ENCODE results near the gene VPS8. TPM values are rescaled to one million over a fixed set of nuclear protein-coding genes. Genes with fewer than 3 reads are reported as not detected.

The VPS8 gene
- total and polyA plus RNA-seq, 2 of the 8 experiments (the other 6 are each of a cell fraction or from before 2014, with no cell fraction given), result 13.0 to 41.0 TPM

DNA sequence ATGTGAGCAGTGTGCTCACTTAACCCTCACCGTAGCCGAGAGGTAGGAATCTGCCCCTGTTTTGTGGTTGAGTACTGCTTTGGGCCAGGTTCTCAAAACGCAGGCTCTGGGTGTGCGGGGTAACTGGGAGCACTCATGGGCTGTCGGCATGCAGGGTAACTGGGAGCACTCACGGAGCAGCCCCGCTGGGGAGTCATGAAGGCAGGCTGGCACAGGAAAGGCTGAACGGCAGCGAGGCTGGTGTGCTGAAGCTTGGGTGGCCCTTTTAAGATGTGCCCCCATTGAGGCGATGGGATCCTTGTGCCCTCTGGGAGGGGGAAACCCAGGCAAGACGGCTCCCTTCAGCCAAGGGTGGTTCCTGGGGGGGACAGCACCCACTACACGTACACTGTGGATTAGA, 44.6 kb upstream of the VPS8 start:
- Histone ChIP-seq H3K27ac (ENCODE audit: low read depth, low read length) (no peak overlapping the region), H2BK12ac (ENCODE audit: low read depth, low read length) (no peak overlapping the region), H3K18ac (ENCODE audit: extremely low read depth, low read length) (no peak overlapping the region), H3K14ac (ENCODE audit: insufficient read length) (no peak overlapping the region), H3K36me3 (ENCODE audit: control insufficient read depth in 2 of 4, insufficient read depth in 4 of 4, low read length in 3 of 4) (no peaks in the 10 kb centered on the region), H4K91ac (replicated peaks; ENCODE audit: insufficient read length, low read length) (no peak overlapping the region), H3K9me3 (ENCODE audit: insufficient read depth in 2 of 2, low read depth in 1 of 2, low read length in 1 of 2) (no peaks in the 10 kb centered on the region), H4K20me1 (replicated peaks in 1 of 2; ENCODE audit: control insufficient read depth in 1 of 2, insufficient read depth in 2 of 2, low read length in 2 of 2) (no peaks in the 10 kb centered on the region), H2AFZ (ENCODE audit: low read length) (no peak overlapping the region), H2BK5ac (ENCODE audit: low read depth, low read length) (no peak overlapping the region), H3K4me2 (ENCODE audit: insufficient read depth in 1 of 2, low read depth in 2 of 2, low read length in 2 of 2) (no peak overlapping the region), H4K8ac (ENCODE audit: extremely low read depth, insufficient read depth, low read length) (no peak overlapping the region), H2BK15ac (ENCODE audit: low read length) (no peak overlapping the region), H3K27me3 (replicated peaks in 1 of 4; ENCODE audit: control insufficient read depth in 3 of 4, extremely low read depth in 1 of 4, insufficient read depth in 3 of 4, low read length in 3 of 4) (peaks cover 0 to 2% (median 0%) of the 10 kb centered on the region in 4 experiments; a peak in 3 of 7 replicates), H3K23ac (ENCODE audit: insufficient read length) (no peak overlapping the region), H3K79me2 (ENCODE audit: control insufficient read depth in 1 of 2, insufficient read depth in 2 of 2, low read length in 2 of 2) (no peaks in the 10 kb centered on the region), H3K9ac (replicated peaks in 1 of 4; ENCODE audit: extremely low read depth in 1 of 4, low read depth in 3 of 4, low read length in 3 of 4) (no peak overlapping the region), H2BK120ac (replicated peaks; ENCODE audit: low read depth, low read length) (no peak overlapping the region), H2BK20ac (ENCODE audit: low read length) (no peak overlapping the region), H3K4me1 (replicated peaks in 1 of 4; ENCODE audit: control insufficient read depth in 3 of 4, insufficient read depth in 4 of 4, low read length in 3 of 4) (peaks cover 3 to 8% (median 4%) of the 10 kb centered on the region in 4 experiments; a peak in 4 of 7 replicates), H3K4me3 (ENCODE audit: extremely low read depth in 1 of 4, insufficient read depth in 2 of 4, low read depth in 3 of 4, low read length in 4 of 4) (no peak overlapping the region), H3K56ac (replicated peaks; ENCODE audit: insufficient read length, low read depth, low read length) (no peak overlapping the region), H3K23me2 (ENCODE audit: low read depth, low read length) (0 out of 2 replicates have a peak, but pooled peaks cover 3% of the 10 kb centered on the region), H3K4ac (replicated peaks; ENCODE audit: insufficient read length, low read depth, low read length) (no peak overlapping the region), H2AK5ac (ENCODE audit: low read depth, low read length) (no peak overlapping the region), H4K5ac (ENCODE audit: insufficient read length, low read depth, low read length) (no peak overlapping the region), H3K79me1 (ENCODE audit: low read depth, low read length) (no peaks in the 10 kb centered on the region)
- FAIRE-seq (no peak), DNase-seq (ENCODE audit: low read depth in 1 of 2, low spot score in 2 of 2) (no peak)
- WGBS, 2 experiments (ENCODE audit: extremely low coverage in 1 of 2, insufficient coverage in 1 of 2, insufficient read length in 1 of 2, insufficient replicate concordance in 2 of 2, low coverage in 1 of 2, low lambda C conversion rate in 2 of 2, missing lambda C conversion rate in 1 of 2), result 78% methylated on average over 12 of the region's 12 CpGs; no CpG with 5 or more reads in 1 of the 2 experiments
- ChIA-PET CTCF (ENCODE audit: partially characterized antibody) (interaction anchor here (0.6 to 7.2 kb wide), 5 partner anchors 8 to 37 kb away, joined by 3 to 51 read pairs (median 4); no protein-coding TSS in a partner anchor), POLR2A (ENCODE audit: partially characterized antibody) (no interaction called here)
- TF ChIP-seq SIN3A (conservative IDR thresholded peaks at IDR 0.05 in 1 of 2, IDR thresholded peaks at IDR 0.05 in 1 of 2; ENCODE audit: low read depth in 1 of 2, low read length in 2 of 2) (no peak), EGR1 (IDR thresholded peaks at IDR 0.05; ENCODE audit: borderline replicate concordance, low read depth, low read length) (no peak), ZNF274 (IDR thresholded peaks at IDR 0.05; ENCODE audit: borderline replicate concordance, extremely low read depth, low read length) (no peak), SIRT6 (IDR thresholded peaks at IDR 0.05; ENCODE audit: low read length) (no peak), RBBP5 (IDR thresholded peaks at IDR 0.05; ENCODE audit: borderline replicate concordance, low read depth, low read length) (no peak), BACH1 (IDR thresholded peaks at IDR 0.05; ENCODE audit: low read length) (no peak), KDM1A (IDR thresholded peaks at IDR 0.05; ENCODE audit: borderline replicate concordance, low read length) (no peak), CHD2 (IDR thresholded peaks at IDR 0.05; ENCODE audit: low read length) (no peak), CBX8 (IDR thresholded peaks at IDR 0.05; ENCODE audit: borderline replicate concordance, low read depth, low read length) (no peak), EZH2 (IDR thresholded peaks at IDR 0.05; ENCODE audit: low read depth, low read length, severe bottlenecking) (no peak), POLR2A (IDR thresholded peaks at IDR 0.05; ENCODE audit: control extremely low read depth in 1 of 2, low read depth in 2 of 2, low read length in 2 of 2) (no peak)
- TF ChIP-seq, protein P1, sequence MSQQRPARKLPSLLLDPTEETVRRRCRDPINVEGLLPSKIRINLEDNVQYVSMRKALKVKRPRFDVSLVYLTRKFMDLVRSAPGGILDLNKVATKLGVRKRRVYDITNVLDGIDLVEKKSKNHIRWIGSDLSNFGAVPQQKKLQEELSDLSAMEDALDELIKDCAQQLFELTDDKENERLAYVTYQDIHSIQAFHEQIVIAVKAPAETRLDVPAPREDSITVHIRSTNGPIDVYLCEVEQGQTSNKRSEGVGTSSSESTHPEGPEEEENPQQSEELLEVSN (IDR thresholded peaks at IDR 0.05), result no peak
- TF ChIP-seq, protein P2, sequence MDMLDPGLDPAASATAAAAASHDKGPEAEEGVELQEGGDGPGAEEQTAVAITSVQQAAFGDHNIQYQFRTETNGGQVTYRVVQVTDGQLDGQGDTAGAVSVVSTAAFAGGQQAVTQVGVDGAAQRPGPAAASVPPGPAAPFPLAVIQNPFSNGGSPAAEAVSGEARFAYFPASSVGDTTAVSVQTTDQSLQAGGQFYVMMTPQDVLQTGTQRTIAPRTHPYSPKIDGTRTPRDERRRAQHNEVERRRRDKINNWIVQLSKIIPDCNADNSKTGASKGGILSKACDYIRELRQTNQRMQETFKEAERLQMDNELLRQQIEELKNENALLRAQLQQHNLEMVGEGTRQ (IDR thresholded peaks at IDR 0.05; ENCODE audit: low read length), result no peak
